NCI-H345 treated with DMSO at 0.1 percent for 48 hours (cell line): ENCODE data around the gene DUSP5.

Source experiments
- DNase-seq: peaks from one replicate; lab custom pipeline; 2025; ENCODE audit not compliant: unreplicated experiment; lab: John Stamatoyannopoulos, UW

The DUSP5 gene

DNA sequence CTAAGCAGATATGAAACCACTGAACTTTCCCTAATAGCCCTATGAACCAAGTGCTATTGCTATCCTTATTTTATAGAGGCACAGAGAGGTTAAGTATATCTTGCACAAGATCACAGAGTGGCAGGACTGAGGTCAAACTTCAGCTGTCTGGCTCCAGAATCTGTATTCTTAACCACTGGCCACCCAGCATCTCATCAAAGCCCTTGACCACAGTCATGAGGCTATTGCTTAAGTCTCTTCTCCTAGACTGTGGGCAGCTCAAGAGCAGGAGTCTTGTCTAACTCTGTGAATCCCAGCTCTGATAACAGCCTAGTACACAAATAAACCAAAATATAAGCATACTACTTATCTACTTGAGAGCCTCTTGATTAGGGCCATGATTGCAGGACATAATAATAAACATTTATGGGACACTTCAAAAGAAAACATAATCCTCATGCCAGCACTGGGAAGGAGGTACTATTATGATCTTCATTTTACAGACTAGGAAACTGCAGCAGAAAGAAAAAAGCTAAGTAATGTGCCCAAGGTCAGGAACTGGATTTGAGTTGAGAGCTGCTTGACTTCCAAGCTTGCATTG is 47.3 kb downstream of the DUSP5 start:
- no peak for DNase-seq

DNA sequence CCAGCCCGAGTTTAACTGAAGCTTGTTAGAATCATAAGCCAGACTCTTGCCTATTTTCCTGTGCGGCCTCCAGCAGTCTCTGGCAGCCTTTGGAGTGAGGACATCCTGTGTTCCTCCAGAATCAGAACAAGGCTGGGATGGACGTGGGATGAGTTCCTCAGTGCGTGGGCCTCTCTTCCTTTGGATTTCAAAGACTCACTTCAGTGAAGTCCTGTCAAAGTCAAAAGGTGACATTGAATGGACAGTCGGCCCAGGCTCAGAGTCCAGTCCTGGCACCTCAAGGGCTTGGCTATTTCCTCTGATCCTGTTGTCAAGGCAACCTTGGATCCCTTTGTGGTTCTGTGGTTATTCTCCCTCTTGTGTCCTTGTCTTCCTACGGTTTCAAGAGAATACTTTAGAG is 48.4 kb downstream of the DUSP5 start:
- DNase-seq = no peak

DNA sequence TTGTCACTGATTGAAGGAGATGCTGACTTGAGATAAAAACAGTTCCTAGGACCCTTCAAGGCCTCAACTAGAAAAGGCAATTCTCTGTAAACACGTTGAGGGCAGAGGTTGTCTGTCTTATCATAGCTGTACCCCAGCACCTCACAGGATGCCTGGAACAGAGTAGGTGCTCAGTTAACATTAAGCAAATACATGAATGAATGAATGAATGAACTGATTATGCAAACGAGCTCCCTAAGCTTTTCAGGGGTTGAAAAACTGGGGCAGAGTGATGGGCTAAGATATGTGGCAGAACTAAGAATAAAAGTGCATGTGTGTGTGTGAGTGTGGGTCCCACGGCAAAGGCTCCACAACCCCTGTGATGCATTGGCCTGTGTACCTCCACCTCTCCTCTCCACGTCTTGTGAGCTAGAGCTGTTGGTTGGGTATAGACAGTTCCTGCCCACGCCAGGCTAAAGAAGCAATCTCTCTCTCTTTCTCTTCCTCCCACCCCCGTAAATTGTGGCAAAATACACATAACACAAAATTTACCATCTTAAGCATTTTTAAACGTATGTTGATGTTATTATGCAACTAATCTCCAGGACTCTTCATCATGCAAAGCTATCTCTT is 48.9 kb downstream of the DUSP5 start:
- no peak for DNase-seq

DNA sequence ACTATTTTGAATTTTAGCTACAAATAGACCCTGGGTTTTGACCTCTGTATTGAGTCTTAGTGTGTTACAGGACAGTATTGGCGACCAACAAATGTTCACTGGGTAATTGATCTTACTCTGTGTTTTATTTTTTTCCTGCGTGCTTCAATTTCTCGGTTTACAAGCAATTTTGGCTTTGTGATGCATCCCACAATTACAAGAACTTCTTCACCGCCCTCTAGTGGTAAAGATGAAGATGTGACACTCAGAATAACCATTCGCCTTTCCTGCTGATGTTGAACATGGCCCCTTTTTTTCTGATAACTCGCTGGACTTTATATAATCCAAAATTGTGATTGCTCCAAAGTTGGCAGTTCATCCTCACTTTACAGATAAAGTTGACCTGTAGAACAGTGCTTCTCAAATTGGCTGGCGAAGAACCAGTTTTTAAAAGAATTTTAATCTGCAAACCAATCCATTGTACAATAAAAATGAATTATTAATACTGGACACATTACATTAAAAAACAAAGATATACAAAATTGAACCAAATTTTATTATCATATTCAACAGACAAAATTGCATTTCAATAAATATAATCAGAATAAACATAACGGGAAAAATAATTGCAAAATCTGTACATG is 49.5 kb downstream of the DUSP5 start:
- DNase-seq = peak; percentile 30

DNA sequence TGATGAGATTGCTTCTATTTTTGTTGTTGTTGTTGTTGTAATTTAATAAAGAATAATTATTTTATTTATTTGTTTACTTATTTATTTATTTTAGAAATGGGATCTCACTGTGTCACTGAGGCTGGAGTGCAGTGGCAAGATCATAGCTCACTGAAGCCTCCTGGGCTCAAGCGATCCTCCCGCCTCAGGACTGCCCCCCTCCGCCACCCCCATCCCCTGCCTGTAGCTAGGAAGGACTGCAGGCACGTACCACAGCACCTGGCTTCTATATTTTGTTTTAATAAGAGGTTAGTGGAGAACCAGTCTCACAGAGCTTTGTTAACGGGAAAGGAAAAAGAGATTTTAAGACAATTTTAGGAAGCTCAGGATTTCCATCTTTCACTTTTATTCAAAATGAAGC is 50.3 kb downstream of the DUSP5 start:
- no peak for DNase-seq

DNA sequence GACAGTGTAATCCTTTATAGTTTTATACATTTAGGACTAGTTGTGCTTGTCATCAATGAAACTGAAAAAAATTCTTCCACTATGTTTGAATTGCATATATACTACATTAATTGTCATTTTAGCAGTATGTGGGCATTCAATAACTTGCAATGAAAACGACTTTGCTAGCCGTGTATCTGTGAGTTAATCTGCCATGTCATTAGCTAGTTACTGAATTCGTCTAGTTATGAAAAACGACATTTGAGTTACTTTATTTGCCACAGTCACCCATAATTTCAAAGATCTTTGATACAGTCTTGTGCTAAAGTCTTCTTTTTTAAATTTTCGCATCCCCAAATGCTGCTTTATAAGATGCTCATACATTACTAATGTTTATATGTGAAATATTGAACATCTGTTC is 51.5 kb downstream of the DUSP5 start:
- no peak for DNase-seq

DNA sequence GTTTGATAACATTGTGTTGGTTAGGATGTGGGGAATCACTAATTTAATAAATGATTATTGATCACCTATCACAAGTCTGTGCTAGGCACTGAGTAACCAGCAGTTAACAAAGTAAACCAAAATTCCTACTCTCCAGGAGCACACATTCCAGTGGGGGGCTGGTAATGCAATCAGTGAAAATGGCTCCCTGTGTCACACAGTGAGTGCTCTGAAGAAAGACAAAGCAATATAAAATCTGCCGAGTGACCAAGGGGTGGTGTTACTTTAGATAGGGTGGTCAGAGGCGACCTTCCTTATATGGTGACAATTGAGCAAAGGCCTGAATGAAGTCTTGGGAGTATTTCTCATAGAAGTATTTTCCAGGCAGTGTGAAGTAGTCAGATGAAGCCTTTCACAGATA is 56.2 kb downstream of the DUSP5 start:
- no peak for DNase-seq

DNA sequence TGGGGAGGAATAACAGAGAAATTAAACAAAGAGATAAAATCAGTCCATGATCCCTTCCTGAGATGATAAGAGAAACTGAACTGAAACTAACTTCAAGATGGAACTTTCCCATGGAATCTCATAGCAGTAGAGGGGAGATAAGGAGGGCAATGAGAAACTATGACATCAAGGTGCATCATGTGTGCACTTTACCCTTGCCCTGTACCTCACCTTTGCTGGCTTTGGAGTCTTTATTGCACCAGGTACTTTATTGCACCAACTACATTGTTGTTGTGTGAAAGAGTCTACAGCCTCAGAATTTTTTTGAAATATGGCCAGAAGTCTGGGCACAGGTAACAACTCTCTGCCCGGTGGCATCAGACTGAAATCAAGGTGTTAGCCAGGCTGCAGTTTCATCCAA is 58.6 kb downstream of the DUSP5 start:
- DNase-seq = no peak

DNA sequence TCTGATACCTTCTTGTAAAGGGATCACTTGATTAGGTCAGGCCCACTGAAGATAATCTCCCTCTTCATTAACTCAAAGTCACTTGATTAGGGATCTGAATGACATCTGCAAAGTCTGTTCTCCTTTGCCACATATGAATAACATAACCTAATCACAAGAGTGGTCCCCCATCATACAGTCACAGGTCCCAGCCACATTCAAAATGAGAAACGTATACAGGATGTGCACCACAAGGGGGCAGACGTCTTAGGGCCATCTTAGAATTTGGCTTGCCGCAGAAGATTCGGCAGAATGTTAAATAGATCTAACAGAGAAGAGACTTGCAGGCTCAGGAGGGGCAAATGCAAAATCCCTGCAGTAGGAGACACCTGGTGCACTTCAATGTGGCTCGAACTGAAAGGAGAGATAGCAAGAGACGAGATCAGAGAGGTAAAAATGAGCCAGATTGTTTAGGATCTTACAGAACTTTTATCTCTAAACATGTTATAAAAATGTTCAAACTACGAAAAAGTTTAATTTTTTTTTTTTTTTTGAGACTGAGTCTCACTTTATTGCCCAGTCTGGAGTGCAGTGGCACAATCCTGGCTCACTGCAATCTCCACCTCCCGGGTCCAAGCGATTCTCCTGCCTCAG is 59.4 kb downstream of the DUSP5 start:
- no peak for DNase-seq

DNA sequence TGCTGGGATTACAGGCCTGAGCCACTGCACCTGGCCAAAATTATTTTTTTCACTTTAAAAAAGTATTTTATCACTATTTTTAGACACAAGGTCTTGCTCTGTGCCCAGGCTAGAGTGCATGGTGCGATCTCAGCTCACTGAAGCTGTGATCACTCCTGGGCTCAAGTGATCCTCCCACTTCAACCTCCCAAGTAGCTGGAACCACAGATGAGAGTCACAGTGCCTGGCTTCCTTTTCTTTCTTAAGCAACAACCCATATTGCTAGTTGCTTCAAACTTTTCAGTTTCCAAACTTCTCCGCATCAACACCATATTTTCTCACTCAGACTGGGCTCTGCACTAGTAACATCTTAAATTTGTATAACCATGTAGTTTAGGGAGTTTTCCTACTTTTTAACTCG is 60.3 kb downstream of the DUSP5 start:
- no peak for DNase-seq

DNA sequence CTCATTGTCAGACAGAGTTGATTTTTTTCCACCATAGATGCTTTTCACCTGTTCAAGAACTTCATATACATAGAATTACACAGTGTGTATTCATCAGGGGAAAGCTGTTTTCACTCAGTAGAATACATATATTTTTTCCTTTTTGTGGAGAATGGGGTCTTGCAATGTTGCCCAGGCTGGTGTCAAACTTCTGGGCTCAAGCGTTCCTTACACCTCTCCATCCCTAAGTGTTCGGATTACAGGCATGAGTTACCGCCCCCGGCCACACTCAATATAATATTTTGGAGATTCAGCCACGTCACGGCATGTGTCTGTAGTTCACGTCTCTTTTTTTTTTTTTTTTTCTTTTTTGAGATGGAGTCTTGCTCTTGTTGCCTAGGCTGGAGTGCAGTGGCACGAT is 62.3 kb downstream of the DUSP5 start:
- DNase-seq = no peak
